Measurements from ENCODE around the gene ANKRD2.

DNA sequence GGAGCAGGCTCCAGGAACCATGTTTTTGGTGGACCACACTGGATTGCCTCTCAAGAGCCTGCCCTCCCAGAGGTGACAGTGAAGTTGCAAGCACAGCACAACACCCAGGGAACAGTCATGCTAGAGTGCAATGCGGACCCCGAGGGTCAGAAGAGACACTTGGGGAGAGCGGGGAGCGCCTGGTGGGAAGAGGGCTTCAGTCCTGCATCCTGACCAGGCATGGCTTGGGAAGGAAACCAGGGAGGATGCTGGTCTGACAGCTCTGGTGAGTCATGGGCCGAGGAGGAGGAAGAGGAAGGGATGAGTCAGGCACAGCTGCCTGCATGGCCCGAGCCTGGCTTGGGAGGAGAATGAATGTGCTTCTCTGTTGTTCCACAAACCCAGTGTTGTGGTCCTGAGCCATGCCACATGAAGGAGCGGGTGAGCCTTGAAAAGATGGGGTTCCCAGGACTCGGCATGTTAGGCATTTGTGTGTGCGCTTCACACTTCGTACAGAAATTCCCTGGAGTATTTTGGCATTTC, 29.5 kb upstream of the ANKRD2 start:
- peak; percentile 100 for TF ChIP-seq FOS (IDR thresholded peaks at IDR 0.05; ENCODE audit: borderline replicate concordance, insufficient read depth, low read length)
- TF ChIP-seq, protein P1, sequence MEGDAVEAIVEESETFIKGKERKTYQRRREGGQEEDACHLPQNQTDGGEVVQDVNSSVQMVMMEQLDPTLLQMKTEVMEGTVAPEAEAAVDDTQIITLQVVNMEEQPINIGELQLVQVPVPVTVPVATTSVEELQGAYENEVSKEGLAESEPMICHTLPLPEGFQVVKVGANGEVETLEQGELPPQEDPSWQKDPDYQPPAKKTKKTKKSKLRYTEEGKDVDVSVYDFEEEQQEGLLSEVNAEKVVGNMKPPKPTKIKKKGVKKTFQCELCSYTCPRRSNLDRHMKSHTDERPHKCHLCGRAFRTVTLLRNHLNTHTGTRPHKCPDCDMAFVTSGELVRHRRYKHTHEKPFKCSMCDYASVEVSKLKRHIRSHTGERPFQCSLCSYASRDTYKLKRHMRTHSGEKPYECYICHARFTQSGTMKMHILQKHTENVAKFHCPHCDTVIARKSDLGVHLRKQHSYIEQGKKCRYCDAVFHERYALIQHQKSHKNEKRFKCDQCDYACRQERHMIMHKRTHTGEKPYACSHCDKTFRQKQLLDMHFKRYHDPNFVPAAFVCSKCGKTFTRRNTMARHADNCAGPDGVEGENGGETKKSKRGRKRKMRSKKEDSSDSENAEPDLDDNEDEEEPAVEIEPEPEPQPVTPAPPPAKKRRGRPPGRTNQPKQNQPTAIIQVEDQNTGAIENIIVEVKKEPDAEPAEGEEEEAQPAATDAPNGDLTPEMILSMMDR (IDR thresholded peaks at IDR 0.05; ENCODE audit: extremely low read depth in 1 of 2, insufficient read depth in 1 of 2, low read depth in 1 of 2, low read length in 2 of 2): no peak
- TF ChIP-seq POLR2AphosphoS5 (IDR thresholded peaks at IDR 0.05; ENCODE audit: insufficient read depth, low read depth, low read length): peak; percentile 99
- no peak for TF ChIP-seq EZH2 (IDR thresholded peaks at IDR 0.05; ENCODE audit: borderline replicate concordance, low read depth, low read length, severe bottlenecking)
- TF ChIP-seq POLR2A (IDR thresholded peaks at IDR 0.05; ENCODE audit: low read depth, low read length): peak; percentile 80
- TF ChIP-seq, protein P2, sequence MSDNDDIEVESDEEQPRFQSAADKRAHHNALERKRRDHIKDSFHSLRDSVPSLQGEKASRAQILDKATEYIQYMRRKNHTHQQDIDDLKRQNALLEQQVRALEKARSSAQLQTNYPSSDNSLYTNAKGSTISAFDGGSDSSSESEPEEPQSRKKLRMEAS (IDR thresholded peaks at IDR 0.05; ENCODE audit: insufficient read depth, insufficient read length): peak; percentile 54
- TF ChIP-seq GATA2 (IDR thresholded peaks at IDR 0.05; ENCODE audit: insufficient read depth, insufficient read length, low read depth, low read length): no peak
- peak; percentile 100 for TF ChIP-seq JUN (IDR thresholded peaks at IDR 0.05; ENCODE audit: borderline replicate concordance, insufficient read depth, insufficient read length, low read depth)

All from endothelial cell of umbilical vein (primary cell).